Natural killer cell (primary cell): ENCODE measurements around the gene NAV3. TPM values are rescaled to one million over a fixed set of nuclear protein-coding genes. Genes with fewer than 3 reads are reported as not detected.

Source experiments
- ATAC-seq, 3 donors: fragments of 150-1000 bp in 2 of 3; fragments of 200-7000 bp in 1 of 3; cut with Tn5 transposase; 1 replicate in 1 of 3; 2 replicates in 2 of 3; pipeline ENCODE4 v1.10.0; 2021; ENCODE audit warnings: mild to moderate bottlenecking in 2 of 3, moderate library complexity in 2 of 3
- DNase-seq, 2 donors: peaks; one replicate each; pipeline versions ENCODE4 v3.0.0 to v3.0.0-alpha.2; 2013 to 2021; ENCODE audit warnings: mixed read lengths in 1 of 2
- H3K27ac ChIP-seq: one replicate; pipeline ENCODE4 v1.5.1; 2013; ENCODE audit warnings: mild to moderate bottlenecking, low read length
- H3K27me3 ChIP-seq: one replicate; pipeline ENCODE4 v1.6.1; 2013; ENCODE audit warnings: low read length; ENCODE audit not compliant: control insufficient read depth, insufficient read depth
- H3K36me3 ChIP-seq: one replicate; pipeline ENCODE4 v1.6.1; 2013; ENCODE audit warnings: low read length; ENCODE audit not compliant: control insufficient read depth, insufficient read depth
- H3K4me1 ChIP-seq: one replicate; pipeline ENCODE4 v1.6.1; 2013; ENCODE audit warnings: low read length; ENCODE audit not compliant: control insufficient read depth, insufficient read depth
- H3K4me3 ChIP-seq: one replicate; pipeline ENCODE4 v1.5.1; 2013; ENCODE audit warnings: low read length
- H3K9me3 ChIP-seq: one replicate; pipeline ENCODE4 v1.6.1; 2013; ENCODE audit warnings: low read length; ENCODE audit not compliant: control insufficient read depth, insufficient read depth
- H3K27ac Mint-ChIP-seq, 2 donors: one replicate each; pipeline ENCODE4 v1.8.0; 2022; ENCODE audit warnings: mild to moderate bottlenecking in 2 of 2, mixed read lengths in 2 of 2, moderate library complexity in 1 of 2
- H3K27me3 Mint-ChIP-seq, 2 donors: one replicate each; pipeline ENCODE4 v1.8.0; 2022; ENCODE audit warnings: low read depth in 2 of 2, mixed read lengths in 2 of 2
- H3K36me3 Mint-ChIP-seq: one replicate; pipeline ENCODE4 v1.8.0; 2022; ENCODE audit warnings: mixed read lengths
- H3K4me1 Mint-ChIP-seq, 2 donors: one replicate each; pipeline ENCODE4 v1.8.0; 2022; ENCODE audit warnings: mixed read lengths in 2 of 2
- H3K4me3 Mint-ChIP-seq: one replicate; pipeline ENCODE4 v1.8.0; 2022; ENCODE audit warnings: mild to moderate bottlenecking, moderate library complexity, mixed read lengths
- H3K9me3 Mint-ChIP-seq, 2 donors: one replicate each; pipeline ENCODE4 v1.8.0; 2022; ENCODE audit warnings: mixed read lengths in 2 of 2
- WGBS: methylation state at CpG from one replicate; pipeline ENCODE4 v1.1.7; 2013; ENCODE audit warnings: missing lambda C conversion rate; ENCODE audit not compliant: insufficient coverage; 5-methylcytosine and 5-hydroxymethylcytosine counted together
- intact Hi-C: fragments of 100-400 bp; cut with micrococcal nuclease; formaldehyde crosslinking; loops from one replicate; pipeline ENCODE4 v1.14.2; 2022
- total RNA-seq, 4 donors: library from RNA; stranded (reverse); fragments of 120-200 nt in 1 of 4; gene quantifications; one replicate each; pipeline versions ENCODE4 v1.2.3 to v1.2.4, GENCODE V29; 2013 to 2022
- TF ChIP-seq, protein P1 (sequence below): fragments of 200-600 bp; IDR thresholded peaks from one replicate; pipeline ENCODE4 v1.8.0; 2022; ENCODE audit warnings: antibody characterized with exemption

The NAV3 gene
- total RNA-seq, 3 donors from 2014 or later (not counting 1 experiment from before 2014, with no cell fraction given), result not detected

DNA sequence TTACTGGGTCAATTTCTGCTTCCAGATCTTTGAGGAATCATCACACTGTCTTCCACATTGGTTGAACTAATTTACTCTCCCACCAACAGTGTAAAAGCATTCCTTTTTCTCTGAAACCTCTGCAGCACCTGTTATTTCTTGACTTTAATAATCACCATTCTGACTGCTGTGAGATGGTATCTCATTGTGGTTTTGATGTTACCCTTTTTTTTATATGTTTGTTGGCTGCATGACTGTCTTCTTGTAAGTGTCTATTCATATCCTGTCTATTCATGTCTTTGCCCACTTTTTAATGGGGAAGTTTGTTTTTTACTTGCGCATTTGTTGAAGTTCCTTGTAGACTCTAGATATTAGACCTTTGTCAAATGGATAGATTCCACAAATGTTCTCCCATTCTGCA is 324.9 kb downstream of the NAV3 start:
- intact Hi-C loops, result no loop called here
- Mint-ChIP-seq H3K4me3 (no peak overlapping the region), H3K36me3 (no peaks in the 10 kb centered on the region), H3K4me1 (no peaks in the 10 kb centered on the region), H3K27ac (no peak overlapping the region), H3K9me3 (peaks cover 0 to 8% of the 10 kb centered on the region in 2 donors), H3K27me3 (no peaks in the 10 kb centered on the region)
- no CpG with 5 or more reads among the region's 1 CpG for WGBS
- Histone ChIP-seq H3K9me3 (no peaks in the 10 kb centered on the region), H3K4me3 (no peak overlapping the region), H3K27me3 (no peaks in the 10 kb centered on the region), H3K27ac (no peak overlapping the region), H3K4me1 (no peaks in the 10 kb centered on the region), H3K36me3 (no peaks in the 10 kb centered on the region)
- ATAC-seq (no peak), DNase-seq (no peak)
- TF ChIP-seq, protein P1, sequence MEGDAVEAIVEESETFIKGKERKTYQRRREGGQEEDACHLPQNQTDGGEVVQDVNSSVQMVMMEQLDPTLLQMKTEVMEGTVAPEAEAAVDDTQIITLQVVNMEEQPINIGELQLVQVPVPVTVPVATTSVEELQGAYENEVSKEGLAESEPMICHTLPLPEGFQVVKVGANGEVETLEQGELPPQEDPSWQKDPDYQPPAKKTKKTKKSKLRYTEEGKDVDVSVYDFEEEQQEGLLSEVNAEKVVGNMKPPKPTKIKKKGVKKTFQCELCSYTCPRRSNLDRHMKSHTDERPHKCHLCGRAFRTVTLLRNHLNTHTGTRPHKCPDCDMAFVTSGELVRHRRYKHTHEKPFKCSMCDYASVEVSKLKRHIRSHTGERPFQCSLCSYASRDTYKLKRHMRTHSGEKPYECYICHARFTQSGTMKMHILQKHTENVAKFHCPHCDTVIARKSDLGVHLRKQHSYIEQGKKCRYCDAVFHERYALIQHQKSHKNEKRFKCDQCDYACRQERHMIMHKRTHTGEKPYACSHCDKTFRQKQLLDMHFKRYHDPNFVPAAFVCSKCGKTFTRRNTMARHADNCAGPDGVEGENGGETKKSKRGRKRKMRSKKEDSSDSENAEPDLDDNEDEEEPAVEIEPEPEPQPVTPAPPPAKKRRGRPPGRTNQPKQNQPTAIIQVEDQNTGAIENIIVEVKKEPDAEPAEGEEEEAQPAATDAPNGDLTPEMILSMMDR, result no peak

DNA sequence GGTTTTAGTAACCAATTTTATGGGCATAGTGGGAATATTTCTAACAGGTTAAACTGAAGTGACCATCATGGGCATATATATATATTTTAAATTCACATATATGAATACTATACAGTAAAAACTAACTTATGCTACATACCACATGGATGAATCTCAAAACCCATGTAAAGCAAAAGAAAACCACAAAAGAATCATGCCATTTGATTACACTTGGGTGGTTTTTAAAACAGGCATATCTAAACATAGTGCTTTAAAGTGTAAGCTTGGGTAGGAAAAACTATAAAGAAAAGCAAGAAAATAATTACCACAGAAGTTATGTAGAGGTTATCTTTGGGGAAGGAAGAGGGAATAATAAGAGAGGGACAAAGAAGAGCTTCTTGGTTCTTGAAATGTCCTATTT is 326.1 kb downstream of the NAV3 start:
- Mint-ChIP-seq H3K4me1 (no peaks in the 10 kb centered on the region), H3K9me3 (peaks cover 0 to 8% of the 10 kb centered on the region in 2 donors), H3K27ac (no peak overlapping the region), H3K36me3 (no peaks in the 10 kb centered on the region), H3K27me3 (no peaks in the 10 kb centered on the region), H3K4me3 (no peak overlapping the region)
- no peak for ATAC-seq
- TF ChIP-seq, protein P1, result no peak
- Histone ChIP-seq H3K27me3 (no peaks in the 10 kb centered on the region), H3K27ac (no peak overlapping the region), H3K4me3 (no peak overlapping the region), H3K4me1 (no peaks in the 10 kb centered on the region), H3K36me3 (no peaks in the 10 kb centered on the region), H3K9me3 (no peaks in the 10 kb centered on the region)
- intact Hi-C loops, result no loop called here
- no peak for DNase-seq

DNA sequence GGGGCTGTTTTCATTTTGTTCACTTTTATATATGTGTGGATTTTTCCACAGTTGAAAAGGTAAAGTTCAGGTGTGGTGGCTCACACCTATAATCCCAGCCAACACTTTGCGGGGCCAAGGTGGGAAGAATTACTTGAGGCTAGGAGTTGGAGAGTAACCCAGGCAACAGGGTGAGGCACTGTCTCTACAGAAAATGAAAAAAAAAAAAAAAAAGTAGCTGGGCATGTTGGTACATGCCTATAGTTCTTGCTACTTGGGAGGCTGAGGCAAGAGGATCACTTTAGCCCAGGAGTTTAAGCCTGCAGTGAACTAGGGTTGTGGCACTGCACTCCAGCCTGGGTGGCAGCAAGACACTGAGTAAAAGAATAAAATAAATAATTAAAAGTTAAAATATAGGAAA is 326.5 kb downstream of the NAV3 start:
- Mint-ChIP-seq H3K27ac (no peak overlapping the region), H3K27me3 (no peaks in the 10 kb centered on the region), H3K4me3 (no peak overlapping the region), H3K9me3 (peaks cover 0 to 8% of the 10 kb centered on the region in 2 donors), H3K4me1 (no peaks in the 10 kb centered on the region), H3K36me3 (no peaks in the 10 kb centered on the region)
- Histone ChIP-seq H3K27me3 (no peaks in the 10 kb centered on the region), H3K27ac (no peak overlapping the region), H3K4me3 (no peak overlapping the region), H3K36me3 (no peaks in the 10 kb centered on the region), H3K9me3 (no peaks in the 10 kb centered on the region), H3K4me1 (no peaks in the 10 kb centered on the region)
- ATAC-seq (no peak), DNase-seq (no peak)
- intact Hi-C loops, result no loop called here
- TF ChIP-seq, protein P1, result no peak
- no CpG with 5 or more reads among the region's 1 CpG for WGBS

DNA sequence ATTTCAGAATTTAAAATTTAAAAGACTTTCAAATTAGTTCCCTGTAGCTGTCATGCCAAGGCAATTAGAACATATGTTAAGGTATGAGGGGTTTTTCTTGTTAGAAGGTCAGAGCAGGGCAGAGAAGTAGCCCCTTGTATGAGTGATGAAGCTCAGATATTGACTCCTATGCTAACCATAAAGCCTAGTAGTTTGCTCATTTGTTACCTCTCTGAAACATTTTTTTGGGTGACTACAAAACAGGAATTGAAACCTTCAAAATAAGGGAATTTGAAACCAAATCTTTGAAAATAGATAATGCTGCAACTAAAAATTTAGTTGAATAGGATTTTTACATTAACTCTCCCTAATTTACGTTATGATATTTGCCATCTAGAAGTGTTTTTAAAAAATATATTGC is 333.5 kb downstream of the NAV3 start:
- no peaks in the 10 kb centered on the region for H3K9me3 ChIP-seq
- ATAC-seq, result no peak
- no peak overlapping the region for H3K4me3 ChIP-seq
- no peaks in the 10 kb centered on the region for H3K36me3 ChIP-seq
- H3K9me3 Mint-ChIP-seq, result peaks cover 2 to 4% of the 10 kb centered on the region in 2 donors
- no peaks in the 10 kb centered on the region for H3K4me1 Mint-ChIP-seq
- intact Hi-C loops, result no loop called here
- no peaks in the 10 kb centered on the region for H3K36me3 Mint-ChIP-seq
- H3K4me3 Mint-ChIP-seq, result no peak overlapping the region
- H3K4me1 ChIP-seq, result no peaks in the 10 kb centered on the region
- TF ChIP-seq, protein P1, result no peak
- H3K27me3 ChIP-seq, result no peaks in the 10 kb centered on the region
- no peaks in the 10 kb centered on the region for H3K27me3 Mint-ChIP-seq
- H3K27ac Mint-ChIP-seq, result no peak overlapping the region
- WGBS, result no CpG with 5 or more reads among the region's 1 CpG
- no peak overlapping the region for H3K27ac ChIP-seq
- no peak for DNase-seq
